Neural progenitor cell (in vitro differentiated cells): ENCODE measurements around the gene EPSTI1. TPM values are rescaled to one million over a fixed set of nuclear protein-coding genes. Genes with fewer than 3 reads are reported as not detected.
"Not testable (repeated sequence)": the region's sequence is repeated elsewhere in the genome, so short reads cannot be mapped to it uniquely, and the experiment has no call there.

Experiments used
- DNase-seq: peaks from one replicate; pipeline ENCODE4 v3.0.0-alpha.2; 2016; ENCODE audit warnings: low spot score
- H2AFZ ChIP-seq: fragments of 200-600 bp; sonication (generic); replicated peaks from 2 replicates; pipeline ENCODE4 v1.6.1; 2016; ENCODE audit warnings: antibody characterized with exemption
- H3F3A ChIP-seq: fragments of 200-600 bp; sonication (generic); 2 replicates; pipeline ENCODE4 v1.6.1; 2016; ENCODE audit warnings: antibody characterized with exemption, low read depth
- H3K27ac ChIP-seq: fragments of 200-600 bp; sonication (generic); 2 replicates; pipeline ENCODE4 v1.5.1; 2016; ENCODE audit warnings: mild to moderate bottlenecking
- H3K27me3 ChIP-seq: fragments of 200-600 bp; sonication (generic); 2 replicates; pipeline ENCODE4 v1.6.1; 2016; ENCODE audit warnings: mild to moderate bottlenecking, moderate library complexity
- H3K36me3 ChIP-seq: fragments of 200-600 bp; sonication (generic); 2 replicates; pipeline ENCODE4 v1.5.1; 2016
- H3K4me1 ChIP-seq: fragments of 200-600 bp; sonication (generic); 2 replicates; pipeline ENCODE4 v1.6.1; 2016; ENCODE audit warnings: mixed run types
- H3K4me2 ChIP-seq: fragments of 200-600 bp; sonication (generic); 2 replicates; pipeline ENCODE4 v1.6.1; 2016
- H3K4me3 ChIP-seq: fragments of 200-600 bp; sonication (generic); 2 replicates; pipeline ENCODE4 v1.5.1; 2016
- H3K79me2 ChIP-seq: fragments of 200-600 bp; sonication (generic); 2 replicates; pipeline ENCODE4 v1.6.1; 2016; ENCODE audit warnings: low read depth
- H3K9ac ChIP-seq: fragments of 200-600 bp; sonication (generic); 2 replicates; pipeline ENCODE4 v1.6.1; 2016
- H3K9me3 ChIP-seq: fragments of 200-600 bp; sonication (generic); 2 replicates; pipeline ENCODE4 v1.5.1; 2016; ENCODE audit warnings: low read depth
- H4K20me1 ChIP-seq: fragments of 200-600 bp; sonication (generic); 2 replicates; pipeline ENCODE4 v1.6.1; 2016; ENCODE audit warnings: low read depth
- H3K27ac Mint-ChIP-seq: 3 replicates; pipeline ENCODE4 v1.8.0; 2021; ENCODE audit warnings: mixed read lengths
- H3K27me3 Mint-ChIP-seq: 2 replicates; pipeline ENCODE4 v1.8.0; 2022; ENCODE audit warnings: low read depth, mild to moderate bottlenecking, inconsistent platforms, moderate library complexity, mixed read lengths; ENCODE audit not compliant: insufficient read depth
- H3K36me3 Mint-ChIP-seq: 3 replicates; pipeline ENCODE4 v1.8.0; 2021; ENCODE audit warnings: mixed read lengths
- H3K4me1 Mint-ChIP-seq: 3 replicates; pipeline ENCODE4 v1.8.0; 2021; ENCODE audit warnings: mixed read lengths
- H3K4me3 Mint-ChIP-seq: 3 replicates; pipeline ENCODE4 v1.8.0; 2021; ENCODE audit warnings: mild to moderate bottlenecking, moderate library complexity, mixed read lengths
- H3K9me3 Mint-ChIP-seq: 3 replicates; pipeline ENCODE4 v1.8.0; 2020; ENCODE audit warnings: mixed read lengths
- EZH2 ChIP-seq: fragments of 200-600 bp; sonication (generic); IDR thresholded peaks from 2 replicates; pipeline ENCODE4 v1.6.1; 2017; ENCODE audit warnings: antibody characterized with exemption, mild to moderate bottlenecking, moderate library complexity
- EZH2phosphoT487 ChIP-seq: fragments of 200-600 bp; sonication (generic); IDR thresholded peaks from 2 replicates; pipeline ENCODE4 v1.6.1; 2017; ENCODE audit warnings: antibody characterized with exemption
- total RNA-seq: library from RNA; depleted of rRNA; stranded (reverse); fragments of >200 nt; gene quantifications from 2 replicates; pipeline ENCODE4 v1.2.3, GENCODE V29; 2015; ENCODE audit warnings: low replicate concordance
- TF ChIP-seq, protein P1 (sequence below): fragments of 200-600 bp; sonication (generic); IDR thresholded peaks from 2 replicates; pipeline ENCODE4 v1.5.1; 2017; ENCODE audit warnings: antibody characterized with exemption, mild to moderate bottlenecking

The EPSTI1 gene
- total RNA-seq, 1 donor from 2014 or later = 0.32 TPM

DNA sequence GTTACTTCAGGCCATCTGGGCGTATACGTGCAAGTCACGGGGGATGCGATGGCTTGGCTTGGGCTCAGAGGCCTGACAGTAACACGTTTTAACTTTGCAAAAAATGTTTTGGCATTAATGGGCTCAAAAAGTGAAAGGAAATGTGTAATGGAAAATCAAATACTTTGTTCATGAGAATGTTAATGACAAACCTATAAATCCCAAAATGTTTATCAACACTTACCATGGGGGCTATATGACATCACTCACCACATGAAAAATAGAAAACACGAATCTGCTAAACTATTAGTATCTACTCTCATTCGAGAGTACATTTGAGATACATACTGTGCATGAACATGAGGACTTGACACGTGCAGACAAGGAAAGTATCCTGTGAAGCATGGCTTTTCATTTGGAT lies 119.0 kb downstream of the EPSTI1 start:
- Histone ChIP-seq H3F3A (peaks cover 6% of the 10 kb centered on the region), H2AFZ (no peak overlapping the region), H4K20me1 (no peaks in the 10 kb centered on the region), H3K79me2 (no peaks in the 10 kb centered on the region), H3K36me3 (no peaks in the 10 kb centered on the region), H3K27ac (no peak overlapping the region), H3K4me2 (no peak overlapping the region), H3K9me3 (no peaks in the 10 kb centered on the region), H3K9ac (no peak overlapping the region), H3K4me3 (no peak overlapping the region), H3K27me3 (peaks cover 66% of the 10 kb centered on the region), H3K4me1 (peaks cover 18% of the 10 kb centered on the region)
- Mint-ChIP-seq H3K27ac (no peak overlapping the region), H3K9me3 (peaks cover 2% of the 10 kb centered on the region), H3K36me3 (no peaks in the 10 kb centered on the region), H3K27me3 (peaks cover 13% of the 10 kb centered on the region), H3K4me3 (no peak overlapping the region), H3K4me1 (peaks cover 20% of the 10 kb centered on the region)
- TF ChIP-seq EZH2phosphoT487 (no peak), EZH2 (peak; percentile 33)
- no peak for DNase-seq

DNA sequence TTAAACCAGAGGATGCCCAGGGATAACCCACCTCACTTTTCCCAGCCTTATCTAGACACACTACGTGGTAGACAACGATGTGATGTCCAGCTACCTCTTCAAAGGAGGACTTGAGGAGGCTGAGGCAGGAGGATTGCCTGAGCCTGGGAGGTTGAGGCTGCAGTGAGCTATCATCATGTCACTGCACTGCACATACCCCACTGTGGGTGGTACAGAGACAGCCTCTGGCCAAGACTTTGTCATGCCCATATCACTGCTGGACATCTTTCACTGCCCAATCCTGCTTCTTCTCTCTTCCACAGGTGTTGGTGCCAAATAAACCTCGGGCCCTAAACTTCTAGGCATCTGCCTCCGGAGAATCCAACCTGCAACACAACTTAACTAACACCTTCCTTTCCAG lies 124.8 kb downstream of the EPSTI1 start:
- Histone ChIP-seq H3K4me3 (no peak overlapping the region), H4K20me1 (no peaks in the 10 kb centered on the region), H2AFZ (no peak overlapping the region), H3K9ac (no peak overlapping the region), H3K36me3 (no peaks in the 10 kb centered on the region), H3K27me3 (peaks cover 23% of the 10 kb centered on the region), H3K9me3 (no peaks in the 10 kb centered on the region), H3K27ac (no peak overlapping the region), H3K4me2 (no peak overlapping the region), H3K4me1 (peaks cover 4% of the 10 kb centered on the region), H3K79me2 (no peaks in the 10 kb centered on the region), H3F3A (no peaks in the 10 kb centered on the region)
- no peak for DNase-seq
- H3K9me3 Mint-ChIP-seq = peaks cover 2% of the 10 kb centered on the region
- H3K27me3 Mint-ChIP-seq = peaks cover 21% of the 10 kb centered on the region
- TF ChIP-seq EZH2phosphoT487 (no peak), EZH2 (no peak)
- TF ChIP-seq, protein P1, sequence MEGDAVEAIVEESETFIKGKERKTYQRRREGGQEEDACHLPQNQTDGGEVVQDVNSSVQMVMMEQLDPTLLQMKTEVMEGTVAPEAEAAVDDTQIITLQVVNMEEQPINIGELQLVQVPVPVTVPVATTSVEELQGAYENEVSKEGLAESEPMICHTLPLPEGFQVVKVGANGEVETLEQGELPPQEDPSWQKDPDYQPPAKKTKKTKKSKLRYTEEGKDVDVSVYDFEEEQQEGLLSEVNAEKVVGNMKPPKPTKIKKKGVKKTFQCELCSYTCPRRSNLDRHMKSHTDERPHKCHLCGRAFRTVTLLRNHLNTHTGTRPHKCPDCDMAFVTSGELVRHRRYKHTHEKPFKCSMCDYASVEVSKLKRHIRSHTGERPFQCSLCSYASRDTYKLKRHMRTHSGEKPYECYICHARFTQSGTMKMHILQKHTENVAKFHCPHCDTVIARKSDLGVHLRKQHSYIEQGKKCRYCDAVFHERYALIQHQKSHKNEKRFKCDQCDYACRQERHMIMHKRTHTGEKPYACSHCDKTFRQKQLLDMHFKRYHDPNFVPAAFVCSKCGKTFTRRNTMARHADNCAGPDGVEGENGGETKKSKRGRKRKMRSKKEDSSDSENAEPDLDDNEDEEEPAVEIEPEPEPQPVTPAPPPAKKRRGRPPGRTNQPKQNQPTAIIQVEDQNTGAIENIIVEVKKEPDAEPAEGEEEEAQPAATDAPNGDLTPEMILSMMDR = no peak
- no peaks in the 10 kb centered on the region for H3K36me3 Mint-ChIP-seq
- H3K4me3 Mint-ChIP-seq = no peak overlapping the region
- H3K4me1 Mint-ChIP-seq = peaks cover 7% of the 10 kb centered on the region
- H3K27ac Mint-ChIP-seq = no peak overlapping the region

DNA sequence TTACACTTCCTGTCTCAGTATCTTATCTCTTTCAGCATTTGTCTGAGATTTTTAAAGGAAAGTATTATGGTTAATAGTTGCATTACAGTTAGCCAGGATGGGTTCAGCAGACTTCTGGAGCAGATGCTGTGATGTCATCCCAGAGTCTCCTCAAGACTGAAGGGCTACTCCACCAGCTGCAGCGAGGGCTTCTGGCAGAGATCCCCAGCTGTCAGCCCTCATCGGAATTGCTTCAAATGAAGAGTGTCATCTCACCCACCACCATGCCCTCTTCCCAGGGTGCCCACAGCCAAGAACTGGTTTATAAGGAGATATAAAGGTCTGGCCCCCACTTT lies 126.3 kb downstream of the EPSTI1 start:
- H3K4me3 Mint-ChIP-seq = no peak overlapping the region
- Histone ChIP-seq H3K9ac (no peak overlapping the region), H3F3A (no peaks in the 10 kb centered on the region), H3K4me2 (no peak overlapping the region), H3K36me3 (no peaks in the 10 kb centered on the region), H3K79me2 (no peaks in the 10 kb centered on the region), H4K20me1 (no peaks in the 10 kb centered on the region), H3K4me3 (no peak overlapping the region), H3K4me1 (peaks cover 4% of the 10 kb centered on the region), H2AFZ (no peak overlapping the region), H3K27ac (no peak overlapping the region), H3K9me3 (no peaks in the 10 kb centered on the region), H3K27me3 (peaks cover 8% of the 10 kb centered on the region)
- H3K4me1 Mint-ChIP-seq = peaks cover 7% of the 10 kb centered on the region
- peaks cover 2% of the 10 kb centered on the region for H3K9me3 Mint-ChIP-seq
- DNase-seq = no peak
- H3K27ac Mint-ChIP-seq = no peak overlapping the region
- H3K27me3 Mint-ChIP-seq = peaks cover 13% of the 10 kb centered on the region
- no peaks in the 10 kb centered on the region for H3K36me3 Mint-ChIP-seq
- TF ChIP-seq, protein P1 = no peak
- TF ChIP-seq EZH2 (no peak), EZH2phosphoT487 (no peak)

DNA sequence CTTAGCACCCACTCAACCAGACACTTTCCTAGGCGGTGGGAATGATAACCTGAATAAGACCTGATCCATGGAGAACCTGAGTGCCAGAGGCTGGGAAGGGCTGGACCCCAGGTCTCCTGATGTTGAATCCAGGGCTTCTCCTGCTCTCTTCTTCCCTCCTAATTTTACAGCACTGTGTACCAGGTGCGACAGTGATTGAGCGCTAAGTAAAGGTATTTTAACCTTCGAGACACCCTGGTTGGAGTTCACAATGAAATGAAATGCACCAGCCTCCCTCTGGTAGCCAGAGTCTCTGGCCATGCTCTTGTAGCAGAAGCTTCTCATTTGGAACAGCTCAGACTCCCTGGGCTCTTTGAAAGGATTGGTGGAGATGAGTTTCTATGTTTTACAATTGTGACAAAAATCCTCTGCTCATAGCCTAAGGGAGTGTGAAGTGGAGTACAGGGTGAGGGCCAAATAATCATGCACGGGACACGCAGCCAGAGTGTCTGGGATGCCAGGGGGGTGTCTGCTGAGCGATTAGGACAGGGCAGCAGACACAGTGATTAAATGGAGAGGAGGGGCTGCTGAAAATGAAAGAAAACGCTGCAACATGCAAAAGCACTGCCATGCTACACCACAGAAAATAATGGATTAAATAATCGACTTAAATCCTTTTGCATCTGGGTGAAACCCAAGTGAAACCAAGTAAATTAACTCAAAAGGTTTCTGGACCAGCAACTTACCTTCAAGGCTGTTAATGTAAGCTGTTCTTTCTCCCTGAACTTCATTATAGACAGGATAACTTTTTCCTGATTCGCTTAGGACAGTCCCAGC lies 126.9 kb downstream of the EPSTI1 start:
- H3K36me3 Mint-ChIP-seq = no peaks in the 10 kb centered on the region
- Histone ChIP-seq H4K20me1 (no peaks in the 10 kb centered on the region), H3K27me3 (peaks cover 2% of the 10 kb centered on the region), H3K4me1 (peaks cover 4% of the 10 kb centered on the region), H3K4me2 (no peak overlapping the region), H3K36me3 (no peaks in the 10 kb centered on the region), H3F3A (no peaks in the 10 kb centered on the region), H3K27ac (no peak overlapping the region), H3K9ac (no peak overlapping the region), H3K9me3 (no peaks in the 10 kb centered on the region), H2AFZ (no peak overlapping the region), H3K79me2 (no peaks in the 10 kb centered on the region), H3K4me3 (no peak overlapping the region)
- H3K27ac Mint-ChIP-seq = peak overlapping the region; percentile 34
- no peak for TF ChIP-seq EZH2phosphoT487
- no peak for TF ChIP-seq EZH2
- TF ChIP-seq, protein P1 = no peak
- no peak for DNase-seq
- H3K4me1 Mint-ChIP-seq = peaks cover 7% of the 10 kb centered on the region
- H3K9me3 Mint-ChIP-seq = peaks cover 2% of the 10 kb centered on the region
- H3K27me3 Mint-ChIP-seq = peaks cover 12% of the 10 kb centered on the region
- no peak overlapping the region for H3K4me3 Mint-ChIP-seq

DNA sequence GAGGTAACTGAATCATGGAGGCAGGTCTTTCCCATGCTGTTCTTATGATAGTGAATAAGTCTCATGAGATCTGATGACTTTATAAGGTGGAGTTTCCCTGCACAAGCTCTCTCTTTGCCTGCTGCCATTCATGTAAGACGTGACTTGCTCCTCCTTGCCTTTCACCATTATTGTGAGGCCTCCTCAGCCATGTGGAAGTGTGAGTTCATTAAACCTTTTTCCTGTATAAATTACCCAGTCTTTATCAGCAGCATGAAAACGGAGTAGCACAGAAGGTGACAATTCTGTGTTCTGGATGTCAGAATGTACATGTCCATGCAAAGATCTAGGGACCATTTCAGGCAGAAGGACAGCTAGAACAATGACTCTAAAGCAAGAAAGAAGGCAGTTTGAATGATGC lies 129.7 kb downstream of the EPSTI1 start:
- H3K27me3 Mint-ChIP-seq = peaks cover 12% of the 10 kb centered on the region
- not testable (repeated sequence) for H3K36me3 Mint-ChIP-seq, H3F3A ChIP-seq, H4K20me1 ChIP-seq, H3K4me3 Mint-ChIP-seq, H3K4me1 ChIP-seq, H3K27ac Mint-ChIP-seq, H2AFZ ChIP-seq, H3K9ac ChIP-seq, H3K4me1 Mint-ChIP-seq, H3K9me3 ChIP-seq, H3K79me2 ChIP-seq, H3K36me3 ChIP-seq, H3K9me3 Mint-ChIP-seq, H3K4me2 ChIP-seq, DNase-seq, H3K27me3 ChIP-seq, H3K27ac ChIP-seq, H3K4me3 ChIP-seq
